Natural killer cell treated with Interleukin-12 subunit alpha and Interleukin-12 subunit beta and Interleukin-15 and Interleukin-18, amount 100 ng/mL, for 72 hours (primary cell): Measurements from ENCODE around the gene DNAH17. TPM values are rescaled to one million over a fixed set of nuclear protein-coding genes. Genes with fewer than 3 reads are reported as not detected.
A peak's percentile ranks its signal among the peaks of the same experiment; 100 is the strongest.
"Not testable (repeated sequence)": the region's sequence is repeated elsewhere in the genome, so short reads cannot be mapped to it uniquely, and the experiment has no call there.

Experiments used
- ATAC-seq, 2 donors: fragments of 150-1000 bp; cut with Tn5 transposase in 1 of 2; sonication (Bioruptor Pico), chemical (Tn5 transposase) in 1 of 2; 2 replicates each; pipeline ENCODE4 v1.10.0; 2021
- DNase-seq: peaks from one replicate; pipeline ENCODE4 v3.0.0; 2022; ENCODE audit warnings: low spot score
- H3K27ac Mint-ChIP-seq, 2 donors: 1 replicate in 1 of 2; 2 replicates in 1 of 2; pipeline ENCODE4 v1.8.0; 2022; ENCODE audit warnings: mixed read lengths in 2 of 2, mild to moderate bottlenecking in 1 of 2, moderate library complexity in 1 of 2
- H3K27me3 Mint-ChIP-seq, 2 donors: 1 replicate in 1 of 2; 2 replicates in 1 of 2; pipeline ENCODE4 v1.8.0; 2022; ENCODE audit warnings: mixed read lengths in 2 of 2
- H3K36me3 Mint-ChIP-seq: one replicate; pipeline ENCODE4 v1.8.0; 2022; ENCODE audit warnings: mixed read lengths
- H3K4me1 Mint-ChIP-seq, 2 donors: 1 replicate in 1 of 2; 2 replicates in 1 of 2; pipeline ENCODE4 v1.8.0; 2022; ENCODE audit warnings: low read depth in 2 of 2, mixed read lengths in 2 of 2, mild to moderate bottlenecking in 1 of 2
- H3K4me3 Mint-ChIP-seq: one replicate; pipeline ENCODE4 v1.8.0; 2022; ENCODE audit warnings: mixed read lengths
- H3K9me3 Mint-ChIP-seq: 2 replicates; pipeline ENCODE4 v1.8.0; 2022; ENCODE audit warnings: mixed read lengths
- total RNA-seq, 2 donors: library from RNA; stranded (reverse); gene quantifications; one replicate each; pipeline ENCODE4 v1.2.3, GENCODE V29; 2022

The DNAH17 gene
- total RNA-seq, 2 donors from 2014 or later, result 0.14 to 0.22 TPM

DNA sequence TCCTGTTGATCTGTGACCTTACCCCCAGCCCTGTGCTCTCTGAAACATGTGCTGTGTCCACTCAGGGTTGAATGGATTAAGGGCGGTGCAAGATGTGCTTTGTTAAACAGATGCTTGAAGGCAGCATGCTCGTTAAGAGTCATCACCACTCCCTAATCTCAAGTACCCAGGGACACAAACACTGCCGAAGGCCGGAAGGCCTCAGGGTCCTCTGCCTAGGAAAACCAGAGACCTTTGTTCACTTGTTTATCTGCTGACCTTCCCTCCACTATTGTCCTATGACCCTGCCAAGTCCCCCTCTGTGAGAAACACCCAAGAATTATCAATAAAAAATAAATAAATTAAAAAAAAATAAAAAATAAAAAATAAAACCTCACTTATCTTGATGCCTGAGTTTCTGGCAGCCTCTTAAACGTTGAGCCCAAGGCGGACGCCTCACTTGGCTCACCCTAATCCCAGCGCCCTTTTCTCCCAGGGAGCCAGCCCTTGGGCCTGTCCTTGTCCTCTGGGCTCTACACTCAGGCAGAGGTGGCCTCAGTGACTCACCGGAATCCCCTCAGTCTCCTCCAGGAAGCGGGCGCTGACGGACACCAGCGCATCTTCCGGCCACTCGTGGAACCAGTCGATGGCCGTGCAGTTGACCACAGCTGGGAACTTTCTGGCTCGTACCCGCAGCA lies 110.9 kb downstream of the DNAH17 start:
- not testable (repeated sequence) for H3K9me3 Mint-ChIP-seq, H3K27ac Mint-ChIP-seq, H3K4me1 Mint-ChIP-seq, H3K27me3 Mint-ChIP-seq, H3K36me3 Mint-ChIP-seq, H3K4me3 Mint-ChIP-seq, DNase-seq, ATAC-seq

DNA sequence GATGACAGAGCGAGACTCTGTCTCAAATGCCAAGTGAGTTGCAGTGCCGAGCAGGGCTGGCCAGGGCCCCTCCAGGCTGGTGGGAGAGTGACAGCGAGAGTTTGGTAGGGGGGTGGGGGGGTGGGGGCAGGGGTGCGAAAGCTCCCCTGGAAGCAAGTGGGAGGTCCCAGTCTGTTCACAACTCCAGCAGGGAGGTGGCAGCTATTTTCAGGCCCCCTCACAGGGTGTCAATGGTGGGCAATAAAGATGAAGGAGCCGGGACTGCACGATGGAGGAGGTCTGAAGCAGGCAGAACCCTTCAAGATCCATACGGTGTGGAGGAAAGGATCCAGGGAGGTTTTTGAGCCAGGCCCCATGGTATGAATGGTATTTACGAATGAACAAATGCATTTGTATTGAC lies 115.0 kb downstream of the DNAH17 start:
- no peaks in the 10 kb centered on the region for H3K9me3 Mint-ChIP-seq
- DNase-seq (no peak), ATAC-seq (no peak)
- H3K36me3 Mint-ChIP-seq, result no peaks in the 10 kb centered on the region
- no peak overlapping the region for H3K4me3 Mint-ChIP-seq
- no peaks in the 10 kb centered on the region for H3K4me1 Mint-ChIP-seq
- no peak overlapping the region for H3K27ac Mint-ChIP-seq
- H3K27me3 Mint-ChIP-seq, result no peaks in the 10 kb centered on the region

DNA sequence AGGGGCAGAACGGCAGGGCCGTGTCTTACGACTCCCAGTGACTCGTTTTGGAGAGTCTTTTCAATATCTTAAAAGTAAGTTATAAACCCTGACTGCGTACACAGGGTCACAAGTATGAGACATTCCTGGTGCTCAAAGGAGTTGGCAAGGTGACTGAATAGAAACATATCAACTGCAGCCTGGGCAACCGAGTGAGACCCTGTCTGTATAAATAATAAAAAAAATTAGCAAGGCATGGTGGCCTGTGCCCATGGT lies 115.5 kb downstream of the DNAH17 start:
- no peaks in the 10 kb centered on the region for H3K36me3 Mint-ChIP-seq
- no peaks in the 10 kb centered on the region for H3K9me3 Mint-ChIP-seq
- no peak overlapping the region for H3K27ac Mint-ChIP-seq
- no peak overlapping the region for H3K4me3 Mint-ChIP-seq
- no peaks in the 10 kb centered on the region for H3K27me3 Mint-ChIP-seq
- DNase-seq (no peak), ATAC-seq (no peak)
- H3K4me1 Mint-ChIP-seq, result no peaks in the 10 kb centered on the region

DNA sequence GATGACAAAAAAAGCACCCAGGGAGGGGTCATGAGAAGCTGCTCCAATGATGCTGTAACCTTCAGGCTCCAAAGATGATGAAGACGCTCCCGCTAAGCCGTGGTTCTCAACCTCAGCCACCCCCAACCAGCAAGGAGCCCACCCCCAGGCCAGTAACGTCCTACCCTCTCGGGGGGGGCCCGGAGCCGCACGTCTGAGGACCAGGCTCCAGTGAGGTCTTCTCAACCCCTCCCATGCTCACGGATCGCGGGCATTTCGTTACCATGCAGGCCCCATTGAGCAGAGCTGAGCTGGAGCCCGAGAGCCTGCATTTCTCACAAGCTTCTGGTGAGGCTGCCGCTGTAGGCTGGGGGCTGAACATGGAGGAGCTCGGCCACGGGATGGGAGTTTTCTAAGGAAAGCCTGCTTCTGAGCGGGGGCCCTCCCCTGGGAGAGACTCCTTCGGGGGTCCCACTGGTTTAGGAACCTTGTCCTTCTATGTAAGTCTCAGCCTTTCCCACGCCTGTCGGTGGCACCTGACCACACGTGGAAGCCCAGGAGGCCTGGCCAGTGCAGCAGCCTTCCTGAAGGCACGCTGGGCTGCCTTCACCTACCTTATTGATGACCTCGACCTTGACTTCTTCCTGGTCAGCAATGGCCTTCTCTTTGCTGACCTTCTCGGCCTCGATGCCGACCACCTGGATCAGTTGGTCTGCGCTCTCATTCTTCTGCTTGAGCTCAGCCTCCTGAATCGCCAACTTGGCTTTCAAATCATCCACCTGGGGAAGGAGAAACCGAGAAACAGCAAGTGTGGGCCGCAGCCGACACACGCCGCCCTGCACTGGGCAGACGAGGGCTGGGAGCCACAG lies 116.0 kb downstream of the DNAH17 start:
- Mint-ChIP-seq H3K9me3 (no peaks in the 10 kb centered on the region), H3K4me3 (no peak overlapping the region), H3K36me3 (no peaks in the 10 kb centered on the region), H3K27ac (no peak overlapping the region), H3K4me1 (no peaks in the 10 kb centered on the region), H3K27me3 (no peaks in the 10 kb centered on the region)
- ATAC-seq, result no peak
- DNase-seq, result no peak

DNA sequence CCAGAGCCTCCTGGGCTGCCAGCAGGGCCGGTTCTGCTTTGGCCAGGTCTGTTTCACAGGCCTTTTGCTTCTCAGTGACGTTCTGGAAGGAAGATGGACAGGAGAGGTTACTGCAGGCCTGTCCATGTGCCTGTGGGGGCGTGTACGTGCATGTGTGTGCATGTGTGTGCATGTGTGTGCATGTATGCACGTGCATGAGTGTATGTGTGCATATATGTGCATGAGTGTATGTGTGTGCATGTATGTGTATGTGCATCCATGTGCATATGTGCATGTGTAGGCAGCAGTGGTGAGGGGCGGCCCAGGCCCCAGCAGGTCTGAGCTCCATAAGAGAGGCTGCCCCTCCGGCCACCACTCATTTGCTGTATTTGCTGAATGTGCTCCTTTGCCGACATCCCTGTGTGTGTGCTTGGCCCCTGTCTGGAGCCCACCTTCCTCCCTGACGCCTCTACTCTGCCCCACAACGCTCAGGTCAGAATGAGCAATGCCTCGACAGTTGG lies 117.0 kb downstream of the DNAH17 start:
- peak in 1 of 2 donors; percentile 21 for ATAC-seq
- H3K4me3 Mint-ChIP-seq, result no peak overlapping the region

DNA sequence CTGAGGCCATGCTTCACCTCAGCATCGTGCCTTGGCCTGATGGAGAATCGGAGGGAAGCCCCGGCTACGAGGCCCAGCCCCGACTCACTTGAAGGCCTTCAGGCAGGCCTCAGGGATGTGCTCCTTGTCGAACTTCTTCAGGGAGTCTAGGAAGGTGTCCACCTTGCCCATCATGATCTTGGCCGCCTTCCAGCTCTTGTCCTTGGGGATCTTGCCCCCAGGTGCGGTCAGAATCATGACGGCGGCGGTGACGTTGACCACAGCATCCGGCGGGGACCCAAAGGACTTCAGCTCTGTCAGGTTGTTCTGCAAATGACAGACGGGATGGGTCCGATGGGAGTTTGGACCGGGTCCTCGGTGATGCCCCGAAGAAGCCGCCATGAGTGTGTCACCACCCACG lies 117.5 kb downstream of the DNAH17 start:
- no peak overlapping the region for H3K27ac Mint-ChIP-seq
- H3K4me1 Mint-ChIP-seq, result no peaks in the 10 kb centered on the region
- no peak overlapping the region for H3K4me3 Mint-ChIP-seq
- H3K36me3 Mint-ChIP-seq, result no peaks in the 10 kb centered on the region
- no peaks in the 10 kb centered on the region for H3K27me3 Mint-ChIP-seq
- ATAC-seq, result no peak
- H3K9me3 Mint-ChIP-seq, result no peaks in the 10 kb centered on the region
- DNase-seq, result no peak

More for the DNA sequence above, 117.0 kb downstream of the DNAH17 start:
- H3K27ac Mint-ChIP-seq, result no peak overlapping the region
- no peaks in the 10 kb centered on the region for H3K4me1 Mint-ChIP-seq
- no peaks in the 10 kb centered on the region for H3K27me3 Mint-ChIP-seq
- no peaks in the 10 kb centered on the region for H3K9me3 Mint-ChIP-seq
- no peak for DNase-seq
- no peaks in the 10 kb centered on the region for H3K36me3 Mint-ChIP-seq

DNA sequence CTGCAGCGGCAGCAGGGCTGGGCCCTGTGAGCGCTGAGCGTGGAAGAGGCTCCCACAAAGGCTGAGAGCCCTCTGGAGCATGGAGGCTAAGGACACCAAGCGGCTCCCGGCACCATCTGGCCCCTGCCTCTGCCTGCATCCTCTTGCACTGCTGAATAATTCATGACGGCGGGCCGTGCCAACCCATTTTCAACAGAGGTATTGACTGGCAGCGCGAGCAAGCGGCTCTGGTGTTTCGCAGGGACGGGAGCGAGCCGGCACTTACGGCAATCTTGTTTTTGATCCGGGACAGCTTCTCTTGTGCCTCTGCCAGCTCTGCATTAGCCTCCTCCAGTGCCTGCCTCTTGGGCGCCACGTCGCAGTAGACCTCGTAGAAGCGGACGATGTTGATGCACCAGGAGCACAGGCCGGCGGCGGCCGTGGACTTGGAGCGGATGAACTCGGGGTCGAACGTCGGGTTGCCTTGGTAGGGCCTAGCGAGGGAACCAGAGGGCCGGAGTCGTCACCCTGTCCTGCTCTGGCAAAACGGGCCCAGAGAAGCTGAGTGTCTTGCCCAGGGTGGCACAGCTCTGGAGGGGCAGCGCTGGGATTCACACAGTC lies 118.4 kb downstream of the DNAH17 start:
- no peak overlapping the region for H3K27ac Mint-ChIP-seq
- no peaks in the 10 kb centered on the region for H3K36me3 Mint-ChIP-seq
- no peaks in the 10 kb centered on the region for H3K27me3 Mint-ChIP-seq
- no peaks in the 10 kb centered on the region for H3K4me1 Mint-ChIP-seq
- no peak overlapping the region for H3K4me3 Mint-ChIP-seq
- H3K9me3 Mint-ChIP-seq, result no peaks in the 10 kb centered on the region
- ATAC-seq, result no peak
- DNase-seq, result no peak

DNA sequence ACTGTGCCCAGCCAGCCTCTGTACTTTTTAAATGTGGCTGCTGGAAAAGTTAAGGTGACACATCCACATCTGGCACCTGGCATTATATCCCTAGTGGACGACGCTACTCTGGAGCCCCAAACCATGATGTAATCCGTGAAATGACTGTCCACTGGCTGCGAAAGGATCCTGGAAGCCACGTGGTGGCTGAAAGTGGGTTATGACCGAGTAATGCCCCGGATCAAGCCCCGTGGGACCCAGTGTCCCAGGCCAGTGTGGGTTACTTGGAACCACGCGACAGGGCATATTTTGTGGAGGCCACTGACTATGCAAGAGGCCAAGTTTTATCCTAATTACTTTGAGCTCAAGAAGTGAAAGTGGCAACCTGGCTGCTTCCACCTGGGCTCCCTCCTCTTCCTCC lies 119.1 kb downstream of the DNAH17 start:
- Mint-ChIP-seq H3K9me3 (no peaks in the 10 kb centered on the region), H3K4me1 (no peaks in the 10 kb centered on the region), H3K4me3 (no peak overlapping the region), H3K27ac (no peak overlapping the region), H3K27me3 (no peaks in the 10 kb centered on the region), H3K36me3 (no peaks in the 10 kb centered on the region)
- DNase-seq (no peak), ATAC-seq (no peak)

DNA sequence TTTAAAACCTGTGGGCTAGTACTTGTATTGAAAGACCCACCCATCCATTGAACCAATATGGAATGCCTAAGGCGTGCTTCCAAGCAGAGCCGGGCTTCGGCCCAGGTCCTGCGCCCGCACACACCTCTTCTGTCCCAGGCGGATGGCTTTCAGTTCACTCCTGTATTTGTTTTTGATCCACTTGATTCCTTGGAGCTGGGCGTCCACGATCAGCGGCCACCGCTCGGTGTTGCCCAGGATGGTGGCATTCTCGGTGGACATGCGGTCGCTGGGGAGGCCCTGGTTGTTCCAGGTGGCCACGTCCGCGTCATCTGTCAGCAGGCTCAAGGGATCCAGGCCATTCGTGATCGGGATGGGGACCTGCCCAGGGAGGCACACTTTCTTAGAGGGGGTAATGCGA lies 122.8 kb downstream of the DNAH17 start:
- Mint-ChIP-seq H3K27ac (no peak overlapping the region), H3K9me3 (no peaks in the 10 kb centered on the region), H3K36me3 (no peaks in the 10 kb centered on the region), H3K4me3 (no peak overlapping the region), H3K4me1 (no peaks in the 10 kb centered on the region), H3K27me3 (no peaks in the 10 kb centered on the region)
- ATAC-seq (no peak), DNase-seq (no peak)

DNA sequence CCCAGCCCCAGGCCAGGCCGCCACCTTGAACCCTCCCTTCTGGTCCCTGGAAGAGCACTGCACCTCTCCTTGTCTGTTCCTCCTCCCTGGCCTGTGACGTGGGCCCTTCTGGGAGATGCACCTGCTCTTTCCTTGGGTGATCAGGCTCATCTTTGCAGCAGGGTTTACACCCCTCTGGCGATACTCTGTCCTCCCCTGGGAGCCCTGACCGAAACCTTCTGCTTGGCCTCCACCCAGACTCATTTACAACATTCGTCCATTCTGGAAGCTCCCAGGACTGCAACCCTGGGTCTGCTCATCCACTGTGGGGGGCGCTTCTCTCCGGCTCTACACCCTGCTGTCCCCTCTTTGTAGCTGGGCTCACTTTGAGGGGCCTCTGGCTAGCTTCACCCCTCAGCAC lies 125.4 kb downstream of the DNAH17 start:
- Mint-ChIP-seq H3K27ac (no peak overlapping the region), H3K36me3 (no peaks in the 10 kb centered on the region)

DNA sequence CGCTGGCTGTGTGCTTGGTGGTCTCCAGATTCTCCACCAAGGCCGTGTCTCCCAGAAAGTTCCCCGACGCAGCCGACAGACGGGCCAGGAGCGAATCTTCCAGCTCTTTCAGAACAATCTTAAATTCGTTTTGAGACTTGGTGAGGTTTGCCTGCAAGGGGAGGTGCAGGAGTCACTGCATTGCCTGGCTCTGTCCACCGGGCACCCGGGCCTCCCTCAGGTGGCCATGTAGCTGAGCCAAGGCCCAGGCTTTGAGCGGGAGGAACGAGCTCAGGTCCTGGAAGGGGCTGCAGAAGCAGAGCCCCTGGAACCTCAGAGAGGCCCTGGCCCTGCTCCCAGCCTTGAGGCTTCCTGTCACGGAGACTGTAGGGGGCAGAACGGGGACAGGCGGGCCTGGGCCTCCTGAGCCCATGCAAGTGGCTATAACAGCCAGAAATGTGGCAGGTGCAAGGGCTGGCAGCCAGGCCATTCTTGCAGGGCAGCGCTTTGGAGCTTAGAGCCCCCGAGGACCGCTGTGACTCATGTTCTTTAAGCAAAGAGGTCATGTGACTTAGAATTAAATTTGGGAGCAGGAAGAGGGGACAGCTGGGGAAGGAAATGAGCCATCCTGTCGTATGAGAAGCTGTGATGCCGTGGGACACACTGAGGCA lies 126.4 kb downstream of the DNAH17 start:
- Mint-ChIP-seq H3K27me3 (no peaks in the 10 kb centered on the region), H3K27ac (no peak overlapping the region), H3K9me3 (no peaks in the 10 kb centered on the region), H3K36me3 (no peaks in the 10 kb centered on the region), H3K4me3 (no peak overlapping the region), H3K4me1 (no peaks in the 10 kb centered on the region)
- ATAC-seq, result no peak
- DNase-seq, result no peak

More for the DNA sequence above, 125.4 kb downstream of the DNAH17 start:
- no peaks in the 10 kb centered on the region for H3K9me3 Mint-ChIP-seq
- no peak for ATAC-seq
- H3K27me3 Mint-ChIP-seq, result no peaks in the 10 kb centered on the region
- no peaks in the 10 kb centered on the region for H3K4me1 Mint-ChIP-seq
- H3K4me3 Mint-ChIP-seq, result no peak overlapping the region
- DNase-seq, result no peak

DNA sequence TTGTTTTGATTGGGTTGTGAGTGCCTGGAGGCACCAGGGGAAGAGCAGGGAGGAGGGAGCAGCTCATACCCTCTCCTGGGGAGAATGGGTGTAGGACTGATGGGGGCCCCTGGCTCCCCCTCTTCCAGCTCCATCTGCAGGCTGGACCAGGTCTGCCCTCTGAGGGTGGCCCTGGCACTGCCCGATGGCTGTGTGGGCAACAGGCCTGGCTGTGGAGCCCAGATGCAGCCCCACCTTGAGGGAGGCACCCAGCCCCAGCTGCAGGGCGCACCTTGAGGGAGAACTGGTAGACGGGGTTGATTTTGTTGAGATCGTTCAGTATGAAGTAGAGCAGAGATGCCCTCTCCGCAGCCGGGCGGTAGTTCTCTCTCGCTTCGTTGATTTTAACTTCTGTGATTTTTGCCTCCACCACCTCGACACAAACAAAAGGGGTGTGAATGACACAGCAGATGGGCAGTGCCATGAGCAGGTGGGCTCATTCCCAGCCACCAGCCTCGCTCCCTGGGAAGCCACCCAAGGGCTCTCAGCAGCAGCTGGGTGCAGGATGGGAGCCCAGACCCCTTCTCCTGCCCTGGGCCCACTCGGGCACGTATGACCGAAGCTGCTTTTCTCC lies 127.1 kb downstream of the DNAH17 start:
- H3K27ac Mint-ChIP-seq, result no peak overlapping the region
- no peak for DNase-seq
- no peak for ATAC-seq
- no peaks in the 10 kb centered on the region for H3K4me1 Mint-ChIP-seq
- no peaks in the 10 kb centered on the region for H3K36me3 Mint-ChIP-seq
- H3K4me3 Mint-ChIP-seq, result no peak overlapping the region
- no peaks in the 10 kb centered on the region for H3K27me3 Mint-ChIP-seq
- H3K9me3 Mint-ChIP-seq, result no peaks in the 10 kb centered on the region

DNA sequence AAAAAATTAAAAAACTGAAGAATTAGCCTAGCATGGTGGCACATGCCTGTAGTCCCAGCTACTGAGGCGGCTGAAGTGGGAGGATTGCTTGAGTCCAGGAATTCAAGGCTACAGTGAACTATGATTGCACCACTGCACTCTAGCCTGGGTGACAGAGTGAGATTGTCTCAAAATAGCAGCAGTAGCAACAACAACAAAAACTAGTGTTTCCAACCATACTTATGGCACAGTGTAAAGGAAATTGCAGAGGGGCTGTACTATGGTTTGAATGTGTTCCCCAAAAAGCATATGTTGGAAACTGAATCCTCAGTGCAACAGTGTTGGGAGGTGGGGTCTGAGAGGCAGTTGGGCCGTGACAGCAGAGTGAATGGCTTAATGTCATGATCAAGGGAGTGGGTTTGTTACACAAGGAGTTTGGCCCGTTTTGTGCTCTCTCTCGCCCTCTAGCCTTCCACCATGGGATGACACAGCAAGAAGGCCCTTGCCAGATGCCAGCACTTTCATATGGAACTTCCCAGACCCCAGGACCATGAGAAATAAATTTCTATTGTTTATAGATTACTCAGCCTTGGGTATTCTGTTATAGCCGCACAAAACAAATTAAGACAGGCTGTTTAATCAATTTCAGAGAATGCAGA lies 128.7 kb downstream of the DNAH17 start:
- H3K27ac Mint-ChIP-seq, result no peak overlapping the region
- H3K9me3 Mint-ChIP-seq, result no peaks in the 10 kb centered on the region
- ATAC-seq (no peak), DNase-seq (no peak)
- no peak overlapping the region for H3K4me3 Mint-ChIP-seq
- no peaks in the 10 kb centered on the region for H3K27me3 Mint-ChIP-seq
- H3K4me1 Mint-ChIP-seq, result no peaks in the 10 kb centered on the region
- no peaks in the 10 kb centered on the region for H3K36me3 Mint-ChIP-seq
